Peyer's patch (tissue), 4 donors: ENCODE measurements around the gene PITHD1.

ENCODE experiments used
- CTCF ChIP-seq, 6 experiments: fragments of 450-650 bp in 4 of 6; fragments of 200-600 bp in 2 of 6; sonication (generic) in 1 of 6; IDR thresholded peaks; one replicate each; pipeline ENCODE4 v1.5.1; 2017 to 2019; ENCODE audit warnings: antibody characterized with exemption in 6 of 6, mild to moderate bottlenecking in 3 of 6, moderate library complexity in 1 of 6
- POLR2A ChIP-seq, 2 donors: fragments of 450-650 bp; IDR thresholded peaks; one replicate each; pipeline ENCODE4 v1.5.1; 2017; ENCODE audit warnings: antibody characterized with exemption in 2 of 2, mild to moderate bottlenecking in 2 of 2, moderate library complexity in 2 of 2

GRCh38 chr1:23784846-23785245, 6.6 kb downstream of the PITHD1 start:
- TF ChIP-seq POLR2A (IDR thresholded peaks at IDR 0.05): no peak
- no peak for TF ChIP-seq CTCF (IDR thresholded peaks at IDR 0.05)
